T-helper 1 cell treated with Interleukin-12 subunit alpha and Interleukin-12 subunit beta and Interleukin-4 antibody, amounts not matched to agents 30 μg/mL and 1 μg/mL, for 36 hours (primary cell): Measurements from ENCODE around the gene NXPH2.
"Not testable (repeated sequence)": the region's sequence is repeated elsewhere in the genome, so short reads cannot be mapped to it uniquely, and the experiment has no call there.

ENCODE experiments used
- H3K27ac Mint-ChIP-seq: one replicate; pipeline ENCODE4 v1.8.0; 2021; ENCODE audit warnings: mild to moderate bottlenecking, mixed read lengths
- H3K27me3 Mint-ChIP-seq: one replicate; pipeline ENCODE4 v1.8.0; 2021; ENCODE audit warnings: low read depth, mixed read lengths
- H3K36me3 Mint-ChIP-seq: one replicate; pipeline ENCODE4 v1.8.0; 2021; ENCODE audit warnings: low read depth, mixed read lengths
- H3K4me1 Mint-ChIP-seq: one replicate; pipeline ENCODE4 v1.8.0; 2021; ENCODE audit warnings: low read depth, mixed read lengths
- H3K4me3 Mint-ChIP-seq: one replicate; pipeline ENCODE4 v1.8.0; 2021; ENCODE audit warnings: mild to moderate bottlenecking, moderate library complexity, mixed read lengths
- H3K9me3 Mint-ChIP-seq: one replicate; pipeline ENCODE4 v1.8.0; 2021; ENCODE audit warnings: mixed read lengths

Gene NXPH2

DNA sequence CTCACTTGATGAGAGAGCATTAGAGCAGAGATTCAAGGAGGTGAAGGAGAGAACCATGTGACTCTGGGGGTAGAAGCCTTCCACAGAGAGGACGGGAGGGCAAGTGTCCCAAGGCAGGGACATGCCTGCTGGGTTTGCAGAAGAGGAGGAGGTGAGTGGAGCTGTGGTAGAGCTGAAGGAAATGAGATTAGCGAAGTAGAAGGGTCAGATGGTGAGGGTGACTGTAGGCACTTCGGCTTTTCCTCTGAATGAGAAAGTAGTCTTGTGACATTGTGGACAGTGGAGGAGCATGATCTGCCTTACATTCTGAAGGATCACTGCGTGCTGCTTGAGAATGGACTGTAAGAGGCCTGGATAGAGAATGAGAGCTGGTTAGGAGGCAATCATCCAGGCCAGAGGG is 126.0 kb downstream of the NXPH2 start:
- H3K36me3 Mint-ChIP-seq = no peaks in the 10 kb centered on the region
- H3K27me3 Mint-ChIP-seq = peaks cover 3% of the 10 kb centered on the region
- H3K4me3 Mint-ChIP-seq = no peak overlapping the region
- no peak overlapping the region for H3K27ac Mint-ChIP-seq
- H3K4me1 Mint-ChIP-seq = no peaks in the 10 kb centered on the region
- H3K9me3 Mint-ChIP-seq = no peaks in the 10 kb centered on the region

DNA sequence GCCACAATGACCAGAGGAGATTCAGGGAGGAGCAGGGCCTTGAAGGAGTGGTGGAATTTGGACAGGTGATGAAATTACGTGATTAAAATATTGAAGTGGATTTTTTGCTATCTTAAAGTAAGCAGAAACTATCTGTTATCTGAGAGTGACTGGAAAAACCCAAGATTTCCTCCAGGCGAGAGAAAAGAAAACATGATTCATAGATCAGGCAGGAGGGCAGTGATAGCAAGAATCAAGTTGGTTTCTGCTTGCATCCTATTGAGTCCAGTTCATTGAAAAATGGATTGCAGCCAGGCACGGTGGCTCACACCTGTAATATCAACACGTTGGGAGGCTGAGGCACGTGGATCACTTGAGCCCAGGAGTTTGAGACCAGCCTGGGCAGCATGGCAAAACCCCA is 127.8 kb downstream of the NXPH2 start:
- Mint-ChIP-seq H3K4me1 (no peaks in the 10 kb centered on the region), H3K27me3 (peaks cover 3% of the 10 kb centered on the region), H3K36me3 (no peaks in the 10 kb centered on the region), H3K4me3 (no peak overlapping the region), H3K9me3 (no peaks in the 10 kb centered on the region), H3K27ac (no peak overlapping the region)

DNA sequence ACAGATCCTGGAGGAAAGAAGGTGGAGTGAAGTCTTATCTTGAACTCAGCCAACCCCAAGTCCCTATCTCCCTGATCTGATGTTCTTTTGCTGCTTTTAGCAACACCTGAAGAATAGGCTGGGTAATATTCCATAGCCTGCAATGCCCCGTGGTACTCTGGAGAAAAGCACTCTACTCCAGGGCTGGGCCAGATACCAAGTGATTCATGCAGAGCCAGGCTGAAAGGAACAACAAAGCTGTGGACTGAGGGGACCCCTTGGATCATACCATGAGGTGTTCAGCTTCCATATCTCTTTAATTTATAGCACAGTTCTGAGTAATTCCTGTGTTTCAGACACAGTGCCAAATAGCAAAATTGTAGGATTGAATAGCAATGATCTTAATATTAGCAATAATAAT is 130.6 kb downstream of the NXPH2 start:
- no peak overlapping the region for H3K27ac Mint-ChIP-seq
- peaks cover 3% of the 10 kb centered on the region for H3K27me3 Mint-ChIP-seq
- no peaks in the 10 kb centered on the region for H3K36me3 Mint-ChIP-seq
- H3K4me3 Mint-ChIP-seq = no peak overlapping the region
- H3K4me1 Mint-ChIP-seq = no peaks in the 10 kb centered on the region
- H3K9me3 Mint-ChIP-seq = no peaks in the 10 kb centered on the region

- H3K27me3 Mint-ChIP-seq = no peaks in the 10 kb centered on the region
- no peaks in the 10 kb centered on the region for H3K36me3 Mint-ChIP-seq
- no peaks in the 10 kb centered on the region for H3K9me3 Mint-ChIP-seq
- no peak overlapping the region for H3K4me3 Mint-ChIP-seq
- no peaks in the 10 kb centered on the region for H3K4me1 Mint-ChIP-seq
- no peak overlapping the region for H3K27ac Mint-ChIP-seq
Measured at GRCh38 chr2:138648606-138649005, 131.6 kb downstream of the NXPH2 start.

DNA sequence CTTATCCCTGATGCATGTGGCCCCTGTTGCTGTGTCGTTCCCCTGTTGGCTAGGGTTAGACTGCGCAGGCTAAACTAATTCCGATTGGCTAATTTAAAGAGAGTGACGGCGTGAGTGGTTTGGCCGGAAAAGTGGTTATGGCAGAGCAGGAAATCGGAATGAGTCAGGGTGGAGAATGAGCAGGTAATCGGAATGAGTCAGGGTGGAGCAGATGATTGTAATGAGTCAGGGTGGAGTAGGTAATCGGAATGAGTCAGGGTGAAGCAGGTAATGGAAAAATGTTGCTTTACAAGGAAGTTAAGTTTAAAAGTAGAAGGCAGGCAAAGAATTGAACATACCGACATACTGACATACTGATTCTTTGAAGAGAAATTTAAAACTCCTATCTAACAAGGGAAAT is 135.4 kb downstream of the NXPH2 start:
- not testable (repeated sequence) for H3K27ac Mint-ChIP-seq, H3K36me3 Mint-ChIP-seq, H3K9me3 Mint-ChIP-seq, H3K4me3 Mint-ChIP-seq, H3K27me3 Mint-ChIP-seq, H3K4me1 Mint-ChIP-seq

- Mint-ChIP-seq H3K27ac (no peak overlapping the region), H3K4me3 (no peak overlapping the region), H3K36me3 (no peaks in the 10 kb centered on the region), H3K4me1 (no peaks in the 10 kb centered on the region), H3K9me3 (no peaks in the 10 kb centered on the region), H3K27me3 (no peaks in the 10 kb centered on the region)
Measured at GRCh38 chr2:138640921-138641676, 139.1 kb downstream of the NXPH2 start.

DNA sequence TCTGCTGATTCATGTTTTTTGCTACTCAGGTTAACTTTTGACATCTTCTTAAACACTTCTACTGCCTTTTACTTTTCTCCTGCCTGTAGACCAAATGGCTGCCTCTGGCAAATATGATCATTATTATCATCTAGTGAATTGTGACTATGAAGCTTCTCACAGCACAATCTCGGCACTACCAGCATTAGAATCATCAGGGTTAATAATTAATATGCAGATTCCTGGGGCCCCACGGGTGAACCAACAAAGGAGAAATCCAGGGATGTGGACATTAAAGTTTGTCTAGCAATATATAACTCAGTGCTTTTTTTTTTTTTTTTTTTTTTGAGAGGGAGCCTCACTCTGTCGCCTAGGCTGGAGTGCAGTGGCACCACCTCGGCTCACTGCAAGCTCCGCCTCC is 142.5 kb downstream of the NXPH2 start:
- no peaks in the 10 kb centered on the region for H3K27me3 Mint-ChIP-seq

GRCh38 chr2:138637061-138637460 is 143.1 kb downstream of the NXPH2 start:
- H3K4me3 Mint-ChIP-seq = no peak overlapping the region
- H3K27ac Mint-ChIP-seq = no peak overlapping the region
- no peaks in the 10 kb centered on the region for H3K27me3 Mint-ChIP-seq
- H3K9me3 Mint-ChIP-seq = no peaks in the 10 kb centered on the region
- no peaks in the 10 kb centered on the region for H3K36me3 Mint-ChIP-seq
- no peaks in the 10 kb centered on the region for H3K4me1 Mint-ChIP-seq

More for the DNA sequence above, 142.5 kb downstream of the NXPH2 start:
- H3K4me1 Mint-ChIP-seq = no peaks in the 10 kb centered on the region
- no peaks in the 10 kb centered on the region for H3K36me3 Mint-ChIP-seq
- no peaks in the 10 kb centered on the region for H3K9me3 Mint-ChIP-seq
- H3K27ac Mint-ChIP-seq = no peak overlapping the region
- no peak overlapping the region for H3K4me3 Mint-ChIP-seq

DNA sequence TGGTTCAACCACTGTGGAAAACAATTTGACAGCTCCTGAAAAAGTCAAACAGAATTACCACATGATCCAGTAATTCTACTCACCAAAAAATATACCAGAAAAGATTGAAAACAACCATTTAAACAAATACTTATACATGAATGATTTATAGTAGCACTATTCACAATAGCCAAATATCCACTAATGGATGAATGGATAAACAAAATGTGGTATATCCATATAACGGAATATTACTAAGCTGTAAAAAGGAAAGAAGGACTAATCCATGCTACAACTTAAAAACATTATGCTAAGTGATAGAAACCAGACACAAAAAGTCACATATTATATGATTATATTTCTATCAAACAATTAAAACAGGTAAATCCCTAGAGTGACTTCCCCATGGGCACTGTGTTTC is 147.1 kb downstream of the NXPH2 start:
- H3K4me3 Mint-ChIP-seq = no peak overlapping the region
- no peaks in the 10 kb centered on the region for H3K9me3 Mint-ChIP-seq
- H3K27ac Mint-ChIP-seq = no peak overlapping the region
- no peaks in the 10 kb centered on the region for H3K36me3 Mint-ChIP-seq
- no peaks in the 10 kb centered on the region for H3K27me3 Mint-ChIP-seq
- H3K4me1 Mint-ChIP-seq = no peaks in the 10 kb centered on the region

DNA sequence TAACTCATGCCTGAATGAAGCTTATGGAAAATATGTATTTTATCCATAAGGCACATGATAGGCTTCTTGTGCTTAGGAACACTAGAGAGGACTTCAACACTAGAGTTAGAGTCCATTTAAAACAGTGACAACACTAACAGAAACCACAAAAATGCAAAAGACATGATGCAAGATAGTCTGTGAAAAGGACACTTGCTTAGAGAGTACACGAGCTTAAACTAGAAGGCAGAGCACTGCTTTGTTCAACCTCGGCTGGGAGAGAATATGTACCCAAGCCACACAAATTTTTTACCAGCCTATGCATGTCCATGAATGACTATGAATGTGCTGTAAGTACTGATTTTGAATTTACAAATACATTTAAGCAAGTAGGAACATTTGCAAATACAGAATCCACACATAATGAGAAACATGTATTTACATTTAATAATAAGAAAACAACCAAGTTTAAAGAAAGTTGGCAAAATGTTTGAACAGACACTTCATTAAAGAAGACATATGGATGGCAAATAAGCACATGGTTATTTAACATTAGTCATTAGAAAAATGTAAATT is 148.0 kb downstream of the NXPH2 start:
- Mint-ChIP-seq H3K4me1 (no peaks in the 10 kb centered on the region), H3K9me3 (no peaks in the 10 kb centered on the region), H3K4me3 (no peak overlapping the region), H3K36me3 (no peaks in the 10 kb centered on the region), H3K27me3 (no peaks in the 10 kb centered on the region), H3K27ac (no peak overlapping the region)

GRCh38 chr2:138630164-138630563 is 150.0 kb downstream of the NXPH2 start:
- Mint-ChIP-seq H3K9me3 (no peaks in the 10 kb centered on the region), H3K4me3 (no peak overlapping the region), H3K27ac (no peak overlapping the region)

DNA sequence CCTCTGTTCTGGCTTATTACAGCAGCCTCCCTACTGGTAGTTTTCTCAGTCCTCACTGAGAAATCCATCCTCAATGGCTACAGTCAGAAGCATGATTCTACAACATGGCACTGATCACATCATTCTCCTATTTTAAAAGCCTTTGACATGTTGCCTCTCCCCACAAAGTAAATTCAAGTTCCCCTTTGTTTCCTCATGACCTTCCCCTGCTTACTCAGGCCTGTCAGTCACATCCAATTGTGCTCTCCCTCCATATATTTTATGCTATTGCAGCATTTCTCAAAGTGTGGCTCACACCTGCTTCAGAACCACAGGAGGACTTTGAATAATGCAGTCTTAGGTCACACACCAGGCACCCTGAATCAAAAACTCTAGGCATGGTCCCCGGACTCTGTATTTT is 154.0 kb downstream of the NXPH2 start:
- Mint-ChIP-seq H3K27ac (no peak overlapping the region), H3K27me3 (no peaks in the 10 kb centered on the region), H3K4me1 (no peaks in the 10 kb centered on the region), H3K36me3 (no peaks in the 10 kb centered on the region), H3K4me3 (no peak overlapping the region), H3K9me3 (no peaks in the 10 kb centered on the region)

More at GRCh38 chr2:138630164-138630563, 150.0 kb downstream of the NXPH2 start:
- Mint-ChIP-seq H3K27me3 (no peaks in the 10 kb centered on the region), H3K4me1 (no peaks in the 10 kb centered on the region), H3K36me3 (no peaks in the 10 kb centered on the region)

- H3K27ac Mint-ChIP-seq = no peak overlapping the region
- no peaks in the 10 kb centered on the region for H3K27me3 Mint-ChIP-seq
- no peaks in the 10 kb centered on the region for H3K9me3 Mint-ChIP-seq
- H3K4me3 Mint-ChIP-seq = no peak overlapping the region
- H3K4me1 Mint-ChIP-seq = no peaks in the 10 kb centered on the region
- no peaks in the 10 kb centered on the region for H3K36me3 Mint-ChIP-seq
Measured at GRCh38 chr2:138622613-138623012, 157.6 kb downstream of the NXPH2 start.

GRCh38 chr2:138621139-138621538 is 159.1 kb downstream of the NXPH2 start:
- Mint-ChIP-seq H3K4me3 (no peak overlapping the region), H3K36me3 (no peaks in the 10 kb centered on the region), H3K27ac (no peak overlapping the region), H3K27me3 (no peaks in the 10 kb centered on the region), H3K9me3 (no peaks in the 10 kb centered on the region), H3K4me1 (no peaks in the 10 kb centered on the region)

DNA sequence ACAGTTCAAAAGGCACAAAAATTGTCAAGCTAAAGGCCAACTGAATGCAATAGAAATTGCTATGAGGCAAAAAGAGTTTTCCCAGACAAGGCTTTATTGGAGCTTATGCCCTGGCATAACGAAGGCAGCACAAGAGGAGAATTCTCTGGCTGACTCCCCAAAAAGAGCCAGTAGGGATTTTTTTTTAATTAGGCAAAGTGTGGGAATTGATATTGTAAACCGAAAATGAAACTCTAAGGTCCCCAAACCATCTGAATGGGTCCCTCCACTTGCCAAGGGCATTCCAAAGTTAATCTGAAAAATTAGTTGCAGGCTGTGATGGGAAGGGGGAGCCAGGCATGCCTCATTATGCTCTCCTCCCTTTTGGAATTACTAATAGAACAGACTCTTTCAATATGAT is 159.8 kb downstream of the NXPH2 start:
- no peaks in the 10 kb centered on the region for H3K9me3 Mint-ChIP-seq
- H3K27ac Mint-ChIP-seq = no peak overlapping the region
- no peaks in the 10 kb centered on the region for H3K27me3 Mint-ChIP-seq
- no peaks in the 10 kb centered on the region for H3K36me3 Mint-ChIP-seq
- H3K4me3 Mint-ChIP-seq = no peak overlapping the region
- no peaks in the 10 kb centered on the region for H3K4me1 Mint-ChIP-seq
